HepG2 (cell line): Measurements from ENCODE around the gene DYSF.

Source experiments
- CEBPB ChIP-seq: IDR thresholded peaks from 2 replicates; pipeline ENCODE4 v1.6.1; 2011; ENCODE audit warnings: low read depth, low read length, improper control_type of control experiment, borderline replicate concordance
- EP300 ChIP-seq, 3 experiments: sonication (generic) in 1 of 3; formaldehyde crosslinking in 1 of 3; IDR thresholded peaks; 2 replicates each; pipeline versions ENCODE4 v1.5.1 to v1.6.1; 2011 to 2020; ENCODE audit warnings: low read depth in 2 of 3, low read length in 2 of 3, borderline replicate concordance in 1 of 3, improper control_type of control experiment in 1 of 3, mild to moderate bottlenecking in 1 of 3, missing genetic modification reagents in 1 of 3, moderate library complexity in 1 of 3

- TF ChIP-seq EP300 (IDR thresholded peaks at IDR 0.05; ENCODE audit: low read depth in 2 of 2, low read length in 2 of 2), result no peak
- TF ChIP-seq EP300 (CRISPR knock-in tag; IDR thresholded peaks at IDR 0.05; ENCODE audit: borderline replicate concordance), result no peak
- TF ChIP-seq CEBPB, result no peak
Observed at GRCh38 chr2:71669628-71670429, 216.5 kb downstream of the DYSF start.
